Calu3 (cell line): ENCODE data around the gene SWT1. TPM values are rescaled to one million over a fixed set of nuclear protein-coding genes. Genes with fewer than 3 reads are reported as not detected.

ENCODE experiments used
- Bru-seq: library from RNA; stranded (reverse); fragments of 400-500 nt; gene quantifications from one replicate; lab custom pipeline; 2021; lab: Mats Ljungman, UMichigan
- BruChase-seq, 2 experiments: library from RNA; stranded (reverse); fragments of 400-500 nt; gene quantifications; one replicate each; lab custom pipeline; 2021; lab: Mats Ljungman, UMichigan
- BruUV-seq: library from RNA; stranded (reverse); fragments of 400-500 nt; replicated peaks from 2 replicates; lab custom pipeline; 2021; lab: Mats Ljungman, UMichigan
- CTCF ChIA-PET: fragments of 300-600 bp; sonication (Branson Sonifier 250); formaldehyde crosslinking; loops from one replicate; lab custom pipeline; 2022; ENCODE audit warnings: antibody characterized with exemption; lab: Charles Lee
- DNase-seq: peaks from one replicate; pipeline ENCODE4 v3.0.0; 2022
- H3K27ac Mint-ChIP-seq: one replicate; pipeline ENCODE4 v1.8.0; 2022; ENCODE audit warnings: mixed read lengths; ENCODE audit not compliant: unreplicated experiment
- H3K27me3 Mint-ChIP-seq: one replicate; pipeline ENCODE4 v1.8.0; 2022; ENCODE audit warnings: mixed read lengths; ENCODE audit not compliant: unreplicated experiment
- H3K36me3 Mint-ChIP-seq: one replicate; pipeline ENCODE4 v1.8.0; 2022; ENCODE audit warnings: mild to moderate bottlenecking, moderate library complexity, mixed read lengths; ENCODE audit not compliant: insufficient read depth, unreplicated experiment
- H3K4me1 Mint-ChIP-seq: one replicate; pipeline ENCODE4 v1.8.0; 2022; ENCODE audit warnings: mild to moderate bottlenecking, low read depth, mixed read lengths; ENCODE audit not compliant: unreplicated experiment
- H3K4me3 Mint-ChIP-seq: one replicate; pipeline ENCODE4 v1.8.0; 2022; ENCODE audit warnings: mild to moderate bottlenecking, low read depth, moderate library complexity, mixed read lengths; ENCODE audit not compliant: unreplicated experiment
- H3K9me3 Mint-ChIP-seq: one replicate; pipeline ENCODE4 v1.8.0; 2022; ENCODE audit warnings: low read depth, mixed read lengths; ENCODE audit not compliant: unreplicated experiment
- intact Hi-C: fragments of 100-400 bp; cut with micrococcal nuclease; formaldehyde crosslinking; loops from one replicate; pipeline ENCODE4 v1.10.0; 2022; ENCODE audit not compliant: unreplicated experiment
- long read RNA-seq: library from polyadenylated mRNA; stranded (forward); transcript quantifications from one replicate; pipeline ENCODE4 v2.0.0, GENCODE V29; 2022
- total RNA-seq: library from RNA; stranded (reverse); gene quantifications from 2 replicates; pipeline ENCODE4 v1.2.3, GENCODE V29; 2022
- TF ChIP-seq, protein P1 (sequence below): fragments of 200-600 bp; IDR thresholded peaks from one replicate; pipeline ENCODE4 v1.8.0; 2022; ENCODE audit warnings: antibody characterized with exemption; ENCODE audit not compliant: unreplicated experiment

Gene SWT1, protein sequence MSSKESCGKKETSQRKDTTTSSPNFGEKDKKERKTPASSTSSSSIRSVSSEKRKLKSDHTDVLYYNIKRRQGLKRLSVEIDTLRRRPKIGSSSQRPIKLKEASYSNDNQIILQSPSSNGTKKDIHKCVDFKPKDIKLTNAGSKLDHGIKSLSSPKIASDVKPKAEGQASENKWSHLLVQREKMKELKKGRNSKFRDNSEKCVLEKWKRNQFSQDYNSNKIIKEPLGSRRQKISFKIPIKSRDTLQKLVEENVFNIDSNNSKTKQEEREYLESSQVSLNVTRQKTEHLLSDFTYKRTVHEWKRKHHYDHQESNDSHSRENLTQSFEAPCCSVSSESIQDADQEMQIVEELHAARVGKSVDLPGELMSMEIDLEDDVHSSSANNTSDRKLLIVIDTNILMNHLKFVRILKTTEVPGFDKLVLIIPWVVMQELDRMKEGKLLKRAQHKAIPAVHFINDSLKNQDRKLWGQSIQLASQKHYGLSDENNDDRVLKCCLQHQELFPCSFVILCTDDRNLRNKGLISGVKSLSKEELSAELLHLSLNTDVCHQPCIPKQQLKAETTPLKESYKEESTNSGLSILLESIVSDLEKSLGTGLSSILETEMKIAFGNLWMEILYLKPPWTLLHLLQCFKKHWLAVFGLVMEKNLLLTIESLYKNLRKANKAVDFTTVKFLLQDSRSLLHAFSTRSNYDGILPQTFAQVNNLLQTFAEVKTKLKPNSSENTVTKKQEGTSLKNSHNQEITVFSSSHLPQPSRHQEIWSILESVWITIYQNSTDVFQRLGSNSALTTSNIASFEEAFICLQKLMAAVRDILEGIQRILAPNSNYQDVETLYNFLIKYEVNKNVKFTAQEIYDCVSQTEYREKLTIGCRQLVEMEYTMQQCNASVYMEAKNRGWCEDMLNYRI
- 2.6 and 2.9 TPM in 2 replicates for total RNA-seq
- Bru-seq, nascent RNA = percentile 45 among the genes with signal in this experiment
- percentile 34 among the genes with signal in this experiment for BruChase-seq, experiment 1, labeled RNA remaining after a 6-hour chase
- BruChase-seq, experiment 2, labeled RNA remaining after a 2-hour chase = percentile 38 among the genes with signal in this experiment
- long read RNA-seq, partial matches to known transcripts = 0 of 5 reads
- long read RNA-seq, other reads (novel, unspliced or antisense) = 3 of 5 reads

DNA sequence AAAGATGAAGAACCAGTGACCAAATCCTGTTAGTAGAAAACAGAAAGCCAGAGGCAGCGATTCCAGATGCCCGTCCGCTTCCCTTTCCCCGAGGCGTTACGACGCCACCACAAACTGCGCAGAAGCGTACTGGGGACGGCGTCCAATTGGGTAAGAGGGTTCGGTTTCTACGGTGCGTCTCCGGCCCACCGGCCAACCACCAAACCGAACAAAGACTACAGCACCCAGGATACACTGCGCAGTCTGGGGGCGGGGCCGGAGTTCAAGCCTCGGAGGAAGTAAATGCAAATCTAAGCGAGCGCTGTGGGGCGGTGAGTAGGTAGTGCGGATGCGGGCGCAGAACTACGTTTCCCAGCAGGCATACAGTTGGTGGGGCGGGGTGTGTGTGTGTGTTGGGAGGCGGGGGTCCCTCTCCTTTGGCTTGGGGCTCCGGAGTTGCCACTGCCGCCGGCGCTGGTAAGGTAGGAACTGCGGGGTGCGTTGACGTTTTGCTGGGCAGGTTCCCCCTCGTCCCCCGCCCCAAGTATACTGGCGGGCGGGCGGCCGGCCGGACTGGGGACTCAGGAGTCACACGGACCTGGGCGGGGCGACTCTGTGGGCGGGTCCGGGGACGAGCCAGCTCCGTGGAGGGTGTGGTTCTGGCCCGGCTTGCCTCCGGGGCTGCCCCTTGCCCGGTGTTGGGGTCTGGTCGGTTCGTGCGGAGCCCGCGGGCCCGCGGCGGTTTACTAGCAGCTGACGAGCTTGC is at the start of gene SWT1, which contains the start of gene TRMT1L:
Gene SWT1, plus strand, starts transcription at position 314 of the 745 bp plus-strand sequence. CDS start 3,675 bp downstream, outside the sequence.
Gene TRMT1L, minus strand, starts transcription at position 100 of the 745 bp plus-strand sequence. CDS start 241 bp downstream, outside the sequence.
- intact Hi-C loops = no loop called here
- CTCF ChIA-PET = interaction anchor here (1.6 to 2.4 kb wide), 2 partner anchors 13 to 160 kb away, joined by 8 to 17 read pairs; partner anchors contain the start of gene IVNS1ABP
- H3K4me1 Mint-ChIP-seq = peaks cover 7% of the 10 kb centered on the region
- H3K36me3 Mint-ChIP-seq = peaks cover 28% of the 10 kb centered on the region
- H3K27me3 Mint-ChIP-seq = no peaks in the 10 kb centered on the region
- peak within 1 kb of the TSS; percentile 87 for H3K27ac Mint-ChIP-seq
- no TSS peak for BruUV-seq
- H3K9me3 Mint-ChIP-seq = no peaks in the 10 kb centered on the region
- H3K4me3 Mint-ChIP-seq = peak within 1 kb of the TSS; percentile 84
- TF ChIP-seq, protein P1, sequence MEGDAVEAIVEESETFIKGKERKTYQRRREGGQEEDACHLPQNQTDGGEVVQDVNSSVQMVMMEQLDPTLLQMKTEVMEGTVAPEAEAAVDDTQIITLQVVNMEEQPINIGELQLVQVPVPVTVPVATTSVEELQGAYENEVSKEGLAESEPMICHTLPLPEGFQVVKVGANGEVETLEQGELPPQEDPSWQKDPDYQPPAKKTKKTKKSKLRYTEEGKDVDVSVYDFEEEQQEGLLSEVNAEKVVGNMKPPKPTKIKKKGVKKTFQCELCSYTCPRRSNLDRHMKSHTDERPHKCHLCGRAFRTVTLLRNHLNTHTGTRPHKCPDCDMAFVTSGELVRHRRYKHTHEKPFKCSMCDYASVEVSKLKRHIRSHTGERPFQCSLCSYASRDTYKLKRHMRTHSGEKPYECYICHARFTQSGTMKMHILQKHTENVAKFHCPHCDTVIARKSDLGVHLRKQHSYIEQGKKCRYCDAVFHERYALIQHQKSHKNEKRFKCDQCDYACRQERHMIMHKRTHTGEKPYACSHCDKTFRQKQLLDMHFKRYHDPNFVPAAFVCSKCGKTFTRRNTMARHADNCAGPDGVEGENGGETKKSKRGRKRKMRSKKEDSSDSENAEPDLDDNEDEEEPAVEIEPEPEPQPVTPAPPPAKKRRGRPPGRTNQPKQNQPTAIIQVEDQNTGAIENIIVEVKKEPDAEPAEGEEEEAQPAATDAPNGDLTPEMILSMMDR = no peak
- peak; percentile 99 for DNase-seq

DNA sequence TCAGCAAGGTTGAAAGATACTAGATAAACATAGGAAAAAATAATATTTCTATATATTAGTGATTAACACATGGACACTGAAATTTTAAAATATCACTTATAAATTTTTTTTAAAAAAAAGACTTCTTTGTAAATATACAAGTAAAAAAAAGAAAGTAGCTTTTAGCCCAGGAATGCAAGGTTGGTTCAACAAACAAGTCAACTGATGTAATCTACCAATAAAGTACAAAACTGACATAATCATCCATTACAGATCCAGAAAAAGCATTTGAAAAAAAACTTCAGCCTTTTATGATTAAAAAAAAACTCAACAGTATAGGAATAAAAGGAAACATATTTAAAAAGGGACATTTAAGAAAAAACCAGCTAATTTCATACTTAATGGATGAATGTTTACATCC is 48.6 kb upstream of the SWT1 start:
- Mint-ChIP-seq H3K4me1 (no peaks in the 10 kb centered on the region), H3K27ac (no peak overlapping the region), H3K36me3 (no peaks in the 10 kb centered on the region), H3K9me3 (peaks cover 9% of the 10 kb centered on the region), H3K4me3 (no peak overlapping the region), H3K27me3 (no peaks in the 10 kb centered on the region)
- BruUV-seq = no TSS peak
- TF ChIP-seq, protein P1 = no peak
- CTCF ChIA-PET = no interaction called here
- DNase-seq = no peak
- intact Hi-C loops = no loop called here

DNA sequence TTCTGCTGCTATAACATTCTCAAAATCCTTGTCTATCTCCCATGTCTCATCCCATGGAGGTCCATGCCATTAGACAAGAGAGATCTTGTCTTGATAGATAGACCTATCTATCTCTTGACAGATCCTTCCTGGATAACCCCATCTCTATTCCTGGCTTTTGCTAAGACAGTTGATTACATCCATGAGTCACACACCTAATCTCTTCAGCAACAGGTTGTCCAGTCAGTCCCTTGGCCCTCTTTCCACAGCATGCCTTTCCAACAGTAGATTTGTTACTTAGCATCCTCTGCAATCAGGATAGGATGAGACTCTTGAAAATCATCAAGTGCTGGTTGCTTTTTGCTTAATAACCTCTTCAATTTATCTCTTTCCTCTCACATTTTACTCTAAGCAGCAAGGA is 46.8 kb upstream of the SWT1 start:
- H3K27ac Mint-ChIP-seq = no peak overlapping the region
- TF ChIP-seq, protein P1 = no peak
- DNase-seq = no peak
- H3K4me3 Mint-ChIP-seq = no peak overlapping the region
- intact Hi-C loops = no loop called here
- no peaks in the 10 kb centered on the region for H3K4me1 Mint-ChIP-seq
- H3K27me3 Mint-ChIP-seq = no peaks in the 10 kb centered on the region
- peaks cover 9% of the 10 kb centered on the region for H3K9me3 Mint-ChIP-seq
- CTCF ChIA-PET = no interaction called here
- H3K36me3 Mint-ChIP-seq = no peaks in the 10 kb centered on the region
- BruUV-seq = no TSS peak
